Stimulated activated CD8-positive, alpha-beta memory T cell treated with anti-CD3 and anti-CD28 coated beads, Interleukin-7, amount 100 ng/mL, for 1 hour (primary cell): ENCODE results near the gene OBSCN.

Experiments
- DNase-seq, 2 donors: peaks; one replicate each; pipeline ENCODE4 v3.0.0-alpha.2; 2020; ENCODE audit warnings: low read depth in 2 of 2

Gene OBSCN

DNA sequence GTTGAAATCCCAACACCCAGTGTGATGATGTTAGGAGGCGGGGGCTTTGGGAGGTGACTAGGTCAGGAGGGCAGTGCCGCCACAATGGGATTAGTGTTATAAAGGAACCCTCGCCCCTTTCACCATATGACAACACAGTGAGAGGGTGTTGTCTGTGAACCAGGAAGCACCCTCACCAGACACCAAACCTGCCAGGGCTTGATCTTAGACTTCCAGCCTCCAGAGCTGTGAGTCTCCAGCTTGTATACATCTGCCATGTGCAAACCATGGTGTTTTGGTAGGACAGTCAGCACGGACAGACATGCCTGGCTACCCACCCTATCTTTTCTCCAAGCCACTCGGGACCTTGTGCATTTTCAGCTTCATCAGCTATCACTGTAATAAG is 194.8 kb downstream of the OBSCN start:
- DNase-seq = no peak

DNA sequence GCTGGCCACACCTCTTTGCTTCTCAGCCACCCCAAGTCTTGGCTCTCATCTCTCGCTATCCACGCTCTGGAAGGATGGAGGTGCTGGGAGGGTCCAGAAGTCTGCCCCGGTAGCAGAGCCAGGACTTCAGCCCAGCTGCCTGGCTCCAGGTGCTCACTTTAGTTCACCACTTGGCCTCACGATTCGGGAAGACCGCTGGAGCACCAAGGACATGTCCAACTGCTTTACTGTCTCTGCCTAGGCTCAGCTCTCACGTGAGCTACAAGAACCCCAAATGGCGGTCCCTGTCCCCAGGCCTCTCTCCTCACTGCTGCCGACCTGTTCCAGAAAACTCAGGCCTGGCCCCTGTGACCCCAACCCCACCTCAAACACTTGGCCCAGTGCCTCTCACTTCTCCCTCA is 195.4 kb downstream of the OBSCN start:
- no peak for DNase-seq

DNA sequence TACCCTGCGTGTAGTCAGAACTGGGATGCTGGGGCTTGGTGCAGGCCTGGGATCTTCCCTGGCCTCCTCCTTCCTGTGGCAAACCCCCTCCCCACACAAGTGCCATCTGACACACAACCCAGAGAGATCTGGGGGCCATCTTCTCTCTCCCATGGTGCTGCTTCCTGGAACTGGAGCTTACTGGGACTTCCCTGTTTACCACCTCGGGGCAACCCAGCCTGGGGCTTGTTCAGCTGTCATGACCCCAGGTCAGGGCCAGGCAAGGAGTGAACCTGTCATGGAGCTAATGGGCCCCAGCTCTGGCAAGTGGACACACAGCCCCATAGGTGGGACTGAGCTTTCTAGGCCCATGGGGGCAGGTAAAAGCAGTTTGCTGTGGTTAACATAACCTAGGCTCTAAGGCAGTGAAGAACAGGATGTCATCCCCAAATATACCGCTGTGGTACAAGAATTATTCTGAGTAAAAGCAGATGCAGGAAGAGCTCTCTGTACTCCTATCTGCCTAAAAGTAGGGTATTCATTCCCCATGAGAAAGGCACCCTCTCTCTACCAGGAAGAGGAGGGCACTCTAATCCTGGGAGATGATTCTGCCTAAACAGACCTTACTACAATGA is 196.4 kb downstream of the OBSCN start:
- DNase-seq = no peak

DNA sequence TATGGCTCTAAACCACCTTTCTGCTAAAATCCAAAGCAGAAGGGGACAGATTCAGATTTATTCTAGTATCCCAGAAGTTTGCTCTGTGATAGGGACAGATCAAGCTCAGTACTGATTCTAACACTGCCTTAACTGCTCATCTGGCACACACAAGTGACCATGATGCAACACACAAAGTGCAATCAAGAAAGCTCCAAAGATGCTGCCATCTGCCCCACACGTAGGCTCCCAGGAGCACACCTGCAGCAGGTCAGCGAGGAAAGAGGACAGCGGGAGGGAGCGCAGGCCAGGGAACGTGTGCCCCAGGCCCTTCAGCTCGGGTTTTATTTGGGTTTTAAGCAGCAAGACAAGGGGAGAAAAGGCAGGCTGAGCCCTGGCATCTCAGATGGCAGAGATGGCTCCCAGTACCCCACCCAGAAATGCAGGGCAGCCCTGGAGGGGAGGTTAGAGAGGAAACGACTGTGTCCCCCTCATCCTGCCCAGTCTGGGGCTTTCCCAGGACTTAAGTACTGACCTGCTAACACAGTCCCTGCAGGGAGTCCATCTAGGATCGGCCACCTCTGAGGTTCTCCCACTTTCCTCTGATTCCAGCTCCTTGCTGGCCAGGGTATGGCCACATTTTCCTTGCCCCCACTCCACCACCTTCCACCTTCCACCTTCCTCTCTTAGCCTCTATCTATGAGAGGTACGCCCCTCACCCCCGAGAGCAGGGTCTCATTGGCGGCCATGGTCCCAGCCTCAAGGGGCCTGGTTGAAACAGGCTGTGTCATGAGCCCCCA is 197.5 kb downstream of the OBSCN start:
- DNase-seq = no peak

DNA sequence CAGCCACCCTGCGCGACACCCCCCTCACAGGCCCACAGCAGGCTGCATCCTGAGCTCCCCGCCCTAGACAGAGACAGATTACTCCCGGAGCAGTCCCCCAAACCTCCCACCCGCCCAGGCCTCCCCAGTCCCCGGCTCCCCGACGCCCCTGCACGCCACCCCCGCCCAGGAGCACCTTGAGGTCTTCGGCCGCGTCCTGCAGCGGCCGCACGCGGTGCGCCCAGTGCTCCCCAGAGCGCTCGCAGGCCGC is 198.1 kb downstream of the OBSCN start:
- DNase-seq = no peak

DNA sequence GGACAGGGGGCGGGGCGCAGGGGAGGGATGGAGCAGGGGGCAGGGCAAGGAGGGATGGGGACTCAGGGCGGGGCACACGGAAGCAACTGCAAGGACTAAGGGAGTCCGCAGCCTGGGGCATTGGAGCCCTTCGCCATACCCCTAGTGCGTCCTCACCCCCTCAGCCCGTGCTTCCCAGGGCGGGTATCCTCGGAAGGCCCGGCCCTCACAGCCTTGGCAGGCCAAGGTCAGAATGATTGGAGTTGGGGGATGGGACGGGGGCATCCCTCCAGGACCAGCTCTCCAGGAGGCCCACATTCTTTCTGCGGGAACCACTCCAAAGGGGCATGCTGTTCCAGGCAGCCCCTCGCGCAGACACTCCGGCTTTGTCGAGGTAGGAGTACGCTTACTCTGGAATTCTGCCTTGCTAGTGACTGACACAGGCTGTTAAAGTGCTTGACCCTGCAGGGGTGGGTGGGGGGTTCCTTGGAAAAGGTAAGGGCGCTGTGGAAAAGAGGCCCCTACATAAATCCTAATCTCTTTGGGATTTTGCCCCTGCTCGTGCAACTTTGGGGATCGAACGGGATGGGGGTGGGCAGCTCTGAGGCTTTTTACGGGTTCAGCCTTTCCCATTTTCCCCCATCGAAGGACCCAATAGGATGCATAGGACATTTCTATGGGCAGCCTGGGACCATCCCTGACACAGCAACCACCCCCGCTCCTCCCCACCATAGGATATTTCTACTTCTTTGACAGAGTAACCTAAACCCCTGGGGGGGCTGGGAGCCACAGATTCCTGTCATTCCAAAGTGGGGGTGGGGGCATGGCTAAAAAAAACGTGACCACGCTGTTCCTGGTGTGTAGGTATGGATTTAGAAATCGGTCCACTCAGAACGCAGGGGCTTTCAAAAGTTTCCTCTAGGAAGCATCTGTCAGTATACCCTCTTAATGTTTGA is 199.5 kb downstream of the OBSCN start:
- no peak for DNase-seq

DNA sequence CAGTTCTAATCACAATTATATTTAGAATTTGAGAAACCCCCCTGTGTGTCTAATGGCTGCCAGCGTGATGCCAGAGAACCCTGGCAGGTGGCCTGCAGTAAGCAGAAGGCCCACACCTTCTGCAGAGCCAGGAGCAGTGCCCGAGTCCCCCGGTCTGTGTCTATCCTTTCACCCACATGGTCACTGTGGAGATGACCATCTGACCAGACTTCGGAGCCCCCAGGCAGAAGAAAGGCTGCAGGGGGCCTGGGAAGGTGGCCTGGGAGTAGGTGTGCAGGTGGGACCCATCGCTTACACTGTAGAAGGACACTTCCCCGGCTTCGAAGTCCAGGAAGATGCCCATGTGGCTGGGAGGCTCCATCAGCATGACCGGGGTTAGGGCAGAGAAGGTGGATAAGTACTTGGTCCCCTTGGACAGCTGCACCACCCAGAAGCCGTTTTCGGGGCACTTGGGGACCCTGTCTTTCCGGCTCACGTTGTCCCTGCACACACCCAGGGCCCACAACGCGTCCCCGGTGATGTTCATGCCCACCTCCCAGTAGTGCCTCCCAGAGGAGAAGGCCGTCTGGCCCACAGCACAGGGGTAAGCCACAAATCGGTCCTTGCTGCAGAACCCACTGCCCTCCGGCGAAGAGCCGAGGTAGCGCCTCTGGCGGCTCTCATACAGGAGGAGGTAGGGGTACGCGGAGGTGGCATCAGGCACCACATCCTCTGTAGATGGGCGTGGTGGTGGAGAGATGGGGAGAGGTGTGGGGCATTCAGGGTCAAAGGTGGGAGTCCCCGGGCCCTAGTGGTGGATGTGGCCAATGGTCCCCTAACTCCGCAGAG is 200.4 kb downstream of the OBSCN start:
- no peak for DNase-seq

DNA sequence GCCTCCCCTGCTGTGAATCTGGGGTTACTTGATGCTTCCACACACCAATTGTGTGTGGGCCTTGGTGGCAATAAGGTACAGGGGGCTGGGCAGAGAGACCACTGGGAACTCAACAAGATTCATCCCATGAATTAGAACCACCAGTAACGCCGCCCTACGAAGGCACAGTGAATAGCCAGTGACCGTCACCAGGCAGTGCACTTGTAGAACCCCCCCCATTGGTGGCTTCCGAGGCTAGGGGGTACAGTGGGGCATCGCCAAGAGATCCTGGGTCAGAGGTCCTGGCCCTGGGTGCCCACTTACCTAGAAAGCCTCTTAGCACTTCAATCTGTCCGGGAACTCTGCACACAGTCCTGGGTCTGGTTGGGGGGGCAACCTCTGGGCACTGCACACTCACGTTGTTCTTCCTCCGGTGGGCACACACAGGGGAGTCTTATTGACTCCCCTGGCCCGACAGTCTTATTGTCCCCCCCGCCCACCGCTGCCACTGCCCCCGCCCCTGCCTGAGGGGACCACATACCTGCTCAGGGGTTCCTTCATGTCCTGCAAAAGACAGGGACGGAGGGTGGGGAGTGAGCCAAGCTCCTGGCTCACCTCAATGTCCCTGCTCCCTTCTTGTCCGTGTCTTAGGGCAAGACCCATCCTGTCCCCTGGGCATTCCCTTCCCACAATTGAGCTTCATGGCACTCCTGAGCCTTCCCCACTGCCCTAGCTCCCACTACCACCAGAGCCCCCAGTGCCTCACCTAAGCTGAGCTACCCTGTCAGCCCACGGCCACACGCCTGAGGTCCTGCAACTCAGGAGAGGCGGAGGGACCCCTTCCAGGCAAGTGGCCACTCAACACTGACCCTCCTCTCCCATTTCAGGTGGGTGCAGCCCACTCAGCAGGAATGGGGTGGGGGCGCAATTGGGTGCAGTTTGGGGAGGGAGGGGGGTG is 201.3 kb downstream of the OBSCN start:
- no peak for DNase-seq

DNA sequence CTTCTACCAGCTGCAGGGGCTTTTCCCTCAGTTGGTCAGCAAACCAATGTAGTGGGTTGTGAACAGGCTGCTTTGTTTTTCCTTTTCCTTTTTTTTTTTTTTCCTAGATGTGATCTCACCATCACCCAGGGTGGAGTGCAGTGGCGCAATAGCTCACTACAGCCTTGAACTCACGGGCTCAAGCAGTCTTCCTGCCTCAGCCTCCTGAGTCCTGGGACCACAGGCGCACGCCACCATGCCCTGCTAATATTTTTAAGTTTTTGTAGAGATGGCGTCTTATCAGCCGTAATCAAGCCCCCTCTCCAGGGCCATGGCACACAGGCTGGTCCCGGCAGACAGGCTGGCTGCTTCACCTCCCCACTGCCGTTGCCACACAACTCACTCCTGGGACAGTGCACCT is 202.2 kb downstream of the OBSCN start:
- no peak for DNase-seq

DNA sequence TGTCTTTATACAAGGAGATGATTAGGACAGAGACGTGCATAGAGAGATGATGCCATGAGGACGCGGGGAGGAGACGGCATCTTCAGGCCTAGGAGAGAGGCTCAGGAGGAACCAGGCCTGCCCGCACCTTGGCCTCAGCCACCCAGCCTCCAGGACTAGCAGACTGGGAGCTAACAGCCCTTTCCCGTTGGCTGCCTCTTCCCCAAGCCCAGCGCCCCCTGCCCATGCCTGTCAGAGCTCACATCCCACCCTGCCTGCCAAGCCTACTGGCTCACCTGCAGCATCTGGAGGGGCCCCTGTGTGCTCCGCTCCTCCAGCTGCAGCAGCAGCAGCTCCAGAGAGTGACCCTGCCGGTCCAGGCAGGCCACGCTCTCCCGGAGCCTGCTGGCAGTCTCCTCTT is 202.8 kb downstream of the OBSCN start:
- no peak for DNase-seq

DNA sequence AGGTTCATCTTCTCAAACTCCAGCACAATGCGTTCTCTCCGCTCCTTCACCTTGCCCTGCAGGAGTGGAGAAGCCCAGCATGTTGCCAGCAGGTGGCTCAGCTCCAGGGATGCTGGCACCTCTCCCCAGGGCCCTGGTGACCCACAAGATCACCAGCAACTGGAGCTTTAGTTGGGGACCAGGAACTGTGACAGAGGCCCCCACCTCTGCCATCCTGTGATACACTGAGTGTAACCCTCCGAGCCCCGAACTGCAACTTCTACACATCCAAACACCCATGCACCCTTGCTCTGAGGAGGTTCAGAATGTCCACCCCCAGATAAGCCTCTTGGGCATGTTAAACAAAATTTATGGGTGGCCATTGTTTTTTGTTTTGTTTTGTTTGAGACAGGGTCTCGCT is 203.3 kb downstream of the OBSCN start:
- DNase-seq = no peak

DNA sequence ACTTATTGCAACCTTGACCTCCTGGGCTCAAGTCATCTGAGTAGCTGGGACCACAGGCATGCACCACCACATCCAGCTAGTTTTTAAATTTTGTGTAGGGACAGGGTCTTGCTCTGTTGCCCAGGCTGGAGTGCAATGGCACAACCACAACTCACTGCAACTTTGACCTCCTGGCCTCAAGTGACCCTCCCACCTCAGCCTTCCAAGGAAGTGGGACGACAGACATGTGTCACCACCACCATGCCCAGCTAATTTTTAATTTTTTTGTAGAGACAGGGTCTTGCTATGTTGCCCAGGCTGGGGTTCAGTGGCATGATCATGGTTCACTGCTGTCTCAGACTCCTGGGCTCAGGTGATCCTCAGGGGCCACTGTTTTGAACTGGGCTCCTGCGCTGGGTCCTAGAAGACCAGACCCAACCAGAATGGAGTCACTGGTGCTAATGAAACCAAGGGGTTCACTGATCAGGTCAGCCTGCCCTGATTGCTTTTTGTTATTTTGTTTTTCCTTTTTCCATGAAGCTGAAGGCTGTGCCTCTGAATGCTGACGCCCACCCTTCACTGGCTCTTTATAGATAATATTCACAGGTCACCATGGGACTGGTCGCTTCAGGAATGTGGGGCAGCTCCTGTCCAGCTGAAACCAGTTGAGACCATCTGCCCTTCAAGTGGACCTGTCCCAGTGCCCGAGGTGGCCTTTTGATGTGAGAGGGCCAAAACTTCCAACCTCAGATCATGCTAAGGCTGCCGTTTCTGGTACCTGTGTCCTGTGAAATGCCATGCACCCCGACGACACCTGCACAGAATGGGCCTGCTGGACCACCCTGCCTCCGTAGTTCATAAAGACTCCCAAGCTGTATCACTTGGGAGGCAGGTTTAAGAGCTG is 203.9 kb downstream of the OBSCN start:
- no peak for DNase-seq

DNA sequence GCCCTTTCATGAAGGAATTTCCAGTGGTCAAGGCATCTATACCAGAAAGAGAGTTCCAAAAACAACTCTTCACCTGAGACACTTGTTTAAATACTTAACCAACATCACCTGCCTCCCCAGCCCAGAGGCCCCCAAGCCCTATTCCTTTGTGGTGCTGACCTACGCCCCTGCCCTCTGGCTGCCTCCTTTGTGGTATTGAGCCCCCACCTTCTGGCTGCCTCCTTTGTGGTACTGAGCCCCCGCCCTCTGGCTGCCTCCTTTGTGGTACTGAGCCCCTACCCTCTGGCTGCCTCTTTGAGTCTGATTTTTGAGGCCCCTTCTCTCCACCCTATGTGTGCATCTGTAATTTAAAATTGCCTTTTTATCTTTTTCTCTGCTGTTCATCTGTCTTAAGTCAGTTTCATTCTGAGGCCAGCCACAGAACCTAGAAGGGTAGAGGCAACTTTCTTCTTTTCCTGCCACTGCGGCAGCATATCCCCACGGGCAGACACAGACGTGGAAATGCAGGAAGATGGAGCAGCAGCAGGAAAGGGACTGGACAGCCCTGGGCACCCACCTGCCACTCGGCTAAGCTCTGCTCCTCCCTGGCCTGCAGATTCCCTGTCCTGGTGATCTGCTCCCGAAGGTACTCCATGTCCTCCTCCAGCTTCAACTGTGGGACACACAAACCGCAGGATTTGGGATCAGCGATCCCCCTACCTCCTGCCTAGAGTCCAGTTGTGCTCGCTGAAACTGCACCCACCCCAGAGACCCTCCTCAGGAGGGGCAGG is 205.6 kb downstream of the OBSCN start:
- DNase-seq = no peak

DNA sequence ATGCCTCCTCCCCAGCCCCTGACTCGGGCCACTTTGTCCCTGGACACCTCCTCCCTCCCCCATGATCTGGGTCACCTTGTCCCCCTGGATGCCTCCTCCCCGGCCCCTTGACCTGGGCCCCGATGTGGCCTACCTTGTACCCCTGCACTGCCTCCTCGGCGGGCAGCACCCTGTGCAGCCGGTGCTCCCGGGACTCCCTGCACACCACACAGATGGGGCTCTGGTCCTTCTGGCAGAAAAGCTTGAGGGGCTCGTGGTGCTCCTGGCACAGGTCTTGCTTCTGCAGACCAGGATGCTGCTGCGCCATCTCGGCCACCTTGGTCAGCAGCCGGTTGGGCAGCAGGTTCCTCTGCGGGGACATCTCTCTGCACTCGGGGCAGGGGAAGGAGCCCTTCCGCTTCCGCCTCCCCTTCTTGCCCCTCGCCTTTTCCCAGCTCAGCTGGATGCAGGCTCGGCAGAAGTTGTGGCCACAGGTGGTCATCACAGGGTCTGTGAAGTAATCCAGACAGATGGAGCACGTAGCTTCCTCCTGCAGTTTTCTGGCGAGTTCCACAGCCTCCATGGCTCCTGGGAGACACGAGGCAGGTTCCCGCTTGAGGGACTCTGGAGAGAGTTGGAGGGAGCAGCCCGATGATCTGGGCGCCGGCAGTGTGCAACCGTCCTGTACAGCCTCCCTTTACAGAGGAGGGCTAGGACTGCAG is 206.8 kb downstream of the OBSCN start:
- DNase-seq = no peak

DNA sequence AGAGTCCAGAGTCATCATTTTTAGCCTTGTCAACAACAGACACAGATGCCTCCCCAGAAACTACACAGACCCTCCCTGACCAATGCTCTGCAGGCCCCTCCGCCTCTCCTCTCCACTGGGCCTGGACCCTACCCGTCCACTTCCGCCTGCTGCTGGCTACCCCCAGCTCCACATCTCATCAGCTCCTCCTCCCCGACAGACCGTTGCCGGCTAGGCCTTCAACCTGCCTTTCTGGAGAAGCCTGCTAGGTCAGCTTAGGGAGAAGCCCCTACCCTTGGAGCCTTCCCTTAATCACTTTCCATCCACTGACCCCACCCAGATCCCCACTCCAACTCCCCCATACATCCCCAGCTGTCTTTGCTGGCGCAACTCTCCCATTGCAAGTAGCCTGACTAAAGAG is 207.4 kb downstream of the OBSCN start:
- DNase-seq = no peak

DNA sequence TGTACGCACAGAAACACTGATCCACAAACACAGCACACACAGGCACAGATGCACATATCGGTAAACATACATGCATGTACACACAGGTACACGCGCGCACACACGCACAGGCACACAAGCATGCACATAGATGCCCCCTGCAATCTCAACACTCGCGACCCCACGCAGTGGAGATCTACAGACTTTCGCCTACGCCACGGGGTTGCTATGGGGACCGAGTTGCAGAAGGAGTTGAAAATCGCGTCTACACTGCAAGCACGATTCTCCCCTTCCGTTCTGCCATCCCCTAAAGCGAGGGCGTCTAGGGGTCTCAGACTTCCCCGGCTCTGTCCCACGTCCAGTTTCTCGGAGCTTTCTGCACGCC is 208.0 kb downstream of the OBSCN start:
- no peak for DNase-seq

DNA sequence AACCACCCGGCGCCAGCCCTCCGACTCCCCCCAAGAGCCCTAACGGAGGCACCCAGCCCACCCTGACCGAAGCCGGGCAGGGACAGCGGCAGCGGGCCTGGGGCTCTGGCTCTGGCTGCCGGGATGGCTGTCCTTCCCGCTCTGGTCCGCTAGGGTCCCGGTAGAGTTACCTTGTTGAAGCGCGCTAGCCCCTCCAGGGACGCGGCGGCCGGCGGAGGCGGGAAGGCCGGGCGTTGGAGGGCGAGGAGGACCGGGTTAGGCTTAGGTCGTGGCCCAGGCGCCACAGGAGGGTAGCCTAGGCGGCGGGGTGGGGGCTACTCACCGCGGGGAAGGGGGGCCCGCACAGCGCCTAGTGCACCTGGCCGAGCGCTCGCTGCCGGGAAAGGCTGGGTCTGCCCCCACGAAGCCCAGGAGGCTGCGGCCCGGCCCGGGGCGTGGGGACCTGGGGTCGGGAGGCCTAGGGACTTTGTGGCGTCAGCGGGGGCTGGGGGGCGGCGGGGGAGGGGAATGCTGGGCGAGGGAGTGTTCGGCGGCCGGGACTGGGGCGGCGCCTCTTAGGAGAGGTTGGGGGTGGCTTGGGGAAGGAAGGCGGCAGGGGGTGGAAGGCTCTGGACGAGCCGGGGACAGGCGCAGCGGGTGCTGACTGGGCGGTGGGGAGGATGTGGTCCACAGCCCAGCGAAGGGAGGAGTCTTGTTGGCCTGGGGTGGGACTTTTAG is 208.5 kb downstream of the OBSCN start, which contains the start of gene TRIM17:
TSS of gene TRIM17 (minus strand) at position 645 of the 717 bp plus-strand sequence. CDS start 1,789 bp downstream, outside the sequence.
- no peak for DNase-seq

DNA sequence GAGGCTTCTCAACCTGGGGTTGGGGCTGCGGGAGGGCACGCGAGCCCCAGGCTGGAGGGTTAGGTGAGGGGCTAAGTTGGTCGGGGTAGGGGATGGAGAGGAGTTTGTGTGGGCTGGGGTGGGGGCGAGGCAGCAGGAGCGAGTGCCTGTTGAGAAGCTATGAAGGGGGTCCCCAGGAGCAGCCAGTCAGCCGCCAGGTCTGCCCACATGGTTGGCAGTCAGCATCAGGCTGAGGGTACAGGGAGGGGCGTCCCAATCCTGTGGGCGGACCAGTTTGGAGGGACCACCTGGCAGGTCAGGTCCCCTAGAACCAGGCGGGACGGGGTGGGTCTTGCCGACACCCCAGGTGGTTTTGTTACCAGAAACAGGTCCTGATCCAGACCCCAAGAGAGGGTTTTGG is 209.2 kb downstream of the OBSCN start:
- no peak for DNase-seq
